Mucosa of descending colon (tissue), 3 donors: ENCODE measurements around the gene GEMIN4. TPM values are rescaled to one million over a fixed set of nuclear protein-coding genes. Genes with fewer than 3 reads are reported as not detected.
A peak's percentile ranks its signal among the peaks of the same experiment; 100 is the strongest.

Experiments
- ATAC-seq: fragments of 200-7000 bp; cut with Tn5 transposase; one replicate; pipeline ENCODE4 v1.9.1; 2020; ENCODE audit warnings: mild to moderate bottlenecking, moderate library complexity
- DNase-seq, 3 donors: peaks; one replicate each; pipeline ENCODE4 v3.0.0-alpha.2; 2020
- H3K36me3 ChIP-seq: fragments of 200-600 bp; one replicate; pipeline ENCODE4 v1.8.0; 2021; ENCODE audit warnings: low read depth, mild to moderate bottlenecking
- H3K4me1 ChIP-seq: fragments of 200-600 bp; one replicate; pipeline ENCODE4 v1.8.0; 2021; ENCODE audit warnings: low read depth, mild to moderate bottlenecking
- H3K4me3 ChIP-seq: fragments of 200-600 bp; one replicate; pipeline ENCODE4 v1.8.0; 2021; ENCODE audit warnings: mild to moderate bottlenecking
- H3K9me3 ChIP-seq: fragments of 200-600 bp; one replicate; pipeline ENCODE4 v1.8.0; 2021; ENCODE audit warnings: mild to moderate bottlenecking
- intact Hi-C, 2 donors: fragments of 100-400 bp; cut with DNase I in 1 of 2; cut with micrococcal nuclease in 1 of 2; formaldehyde crosslinking; loops; one replicate each; pipeline versions ENCODE4 v1.11.0 to v1.11.1; 2022; cut with DNase I, micrococcal nuclease
- total RNA-seq, 3 donors: library from RNA; stranded (reverse); fragmentation: NEBNext Ultra II Directional in 2 of 3; extraction: Animal tissue kit (Norgen Biotek cat#: 25700) in 2 of 3; gene quantifications; one replicate each; pipeline versions ENCODE4 v1.2.1 to v1.2.4, GENCODE V29; 2021 to 2023
- TF ChIP-seq, protein P1 (sequence below): fragments of 200-600 bp; IDR thresholded peaks from one replicate; pipeline ENCODE4 v1.8.0; 2022; ENCODE audit warnings: antibody characterized with exemption, mild to moderate bottlenecking
- donor health status: DM: no; HTN: no; CAD: no; lungs with moderate emphysema.
- donor health status: DM: no; HTN: no; CAD: no.
- donor health status: DM: no; HTN: yes; CAD: no.

The GEMIN4 gene
- total RNA-seq, 3 donors from 2014 or later: 15.5 to 20.3 (median 16.4) TPM

GRCh38 chr17:732067-732901 lies 19.8 kb downstream of the GEMIN4 start, which contains the start of gene TLCD3A:
Gene TLCD3A (plus strand): TSS chr17:732596. CDS start chr17:732648, 52 bp downstream.
- intact Hi-C loops: no loop called here
- TF ChIP-seq, protein P1, sequence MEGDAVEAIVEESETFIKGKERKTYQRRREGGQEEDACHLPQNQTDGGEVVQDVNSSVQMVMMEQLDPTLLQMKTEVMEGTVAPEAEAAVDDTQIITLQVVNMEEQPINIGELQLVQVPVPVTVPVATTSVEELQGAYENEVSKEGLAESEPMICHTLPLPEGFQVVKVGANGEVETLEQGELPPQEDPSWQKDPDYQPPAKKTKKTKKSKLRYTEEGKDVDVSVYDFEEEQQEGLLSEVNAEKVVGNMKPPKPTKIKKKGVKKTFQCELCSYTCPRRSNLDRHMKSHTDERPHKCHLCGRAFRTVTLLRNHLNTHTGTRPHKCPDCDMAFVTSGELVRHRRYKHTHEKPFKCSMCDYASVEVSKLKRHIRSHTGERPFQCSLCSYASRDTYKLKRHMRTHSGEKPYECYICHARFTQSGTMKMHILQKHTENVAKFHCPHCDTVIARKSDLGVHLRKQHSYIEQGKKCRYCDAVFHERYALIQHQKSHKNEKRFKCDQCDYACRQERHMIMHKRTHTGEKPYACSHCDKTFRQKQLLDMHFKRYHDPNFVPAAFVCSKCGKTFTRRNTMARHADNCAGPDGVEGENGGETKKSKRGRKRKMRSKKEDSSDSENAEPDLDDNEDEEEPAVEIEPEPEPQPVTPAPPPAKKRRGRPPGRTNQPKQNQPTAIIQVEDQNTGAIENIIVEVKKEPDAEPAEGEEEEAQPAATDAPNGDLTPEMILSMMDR: no peak
- H3K4me1 ChIP-seq: peaks cover 6% of the 10 kb centered on the region

GRCh38 chr17:731644-732066 lies 20.4 kb downstream of the GEMIN4 start:
- H3K36me3 ChIP-seq: no peaks in the 10 kb centered on the region
- TF ChIP-seq, protein P1: no peak
- peak overlapping the region; percentile 23 for H3K4me3 ChIP-seq
- intact Hi-C loops: no loop called here
- DNase-seq (peak in 1 of 3 donors; percentile 16), ATAC-seq (no peak)
- H3K4me1 ChIP-seq: peaks cover 6% of the 10 kb centered on the region
- H3K9me3 ChIP-seq: no peaks in the 10 kb centered on the region

More at GRCh38 chr17:732067-732901, 19.8 kb downstream of the GEMIN4 start, which contains the start of gene TLCD3A:
- no peaks in the 10 kb centered on the region for H3K36me3 ChIP-seq
- peak; percentile 67 to 84 (median 77) for DNase-seq
- peak within 1 kb of the TSS; percentile 23 for H3K4me3 ChIP-seq
- H3K9me3 ChIP-seq: no peaks in the 10 kb centered on the region
- peak; percentile 81 for ATAC-seq

DNA sequence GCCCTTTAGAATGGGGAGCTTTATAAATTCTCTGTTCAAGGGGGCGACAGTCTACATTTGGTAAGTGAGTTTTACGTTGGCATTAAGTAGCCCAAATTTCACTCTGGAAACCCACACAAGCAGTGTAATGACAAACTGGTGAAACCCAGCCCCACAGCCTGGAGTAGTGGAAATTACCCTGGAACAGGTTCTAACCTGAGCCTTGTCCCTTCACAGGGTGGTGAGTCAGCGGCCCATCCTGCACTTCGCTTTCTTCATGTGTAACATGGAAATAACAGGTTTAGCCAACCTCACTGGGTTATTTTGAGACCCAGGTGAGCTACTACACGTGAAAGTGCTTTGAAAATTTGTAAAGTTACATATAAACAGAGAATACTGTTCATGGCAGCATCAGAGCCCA lies 23.2 kb downstream of the GEMIN4 start:
- intact Hi-C loops: no loop called here
- peaks cover 6% of the 10 kb centered on the region for H3K4me1 ChIP-seq
- H3K36me3 ChIP-seq: no peaks in the 10 kb centered on the region
- DNase-seq (no peak), ATAC-seq (no peak)
- no peaks in the 10 kb centered on the region for H3K9me3 ChIP-seq
- no peak overlapping the region for H3K4me3 ChIP-seq
- TF ChIP-seq, protein P1: no peak

GRCh38 chr17:726271-726919 lies 25.7 kb downstream of the GEMIN4 start:
- Histone ChIP-seq H3K4me3 (no peak overlapping the region), H3K4me1 (peaks cover 3% of the 10 kb centered on the region), H3K9me3 (no peaks in the 10 kb centered on the region), H3K36me3 (no peaks in the 10 kb centered on the region)
- ATAC-seq (peak; percentile 91), DNase-seq (peak in 2 of 3 donors; percentile 42 to 44)
- intact Hi-C loops: no loop called here
- TF ChIP-seq, protein P1: no peak

DNA sequence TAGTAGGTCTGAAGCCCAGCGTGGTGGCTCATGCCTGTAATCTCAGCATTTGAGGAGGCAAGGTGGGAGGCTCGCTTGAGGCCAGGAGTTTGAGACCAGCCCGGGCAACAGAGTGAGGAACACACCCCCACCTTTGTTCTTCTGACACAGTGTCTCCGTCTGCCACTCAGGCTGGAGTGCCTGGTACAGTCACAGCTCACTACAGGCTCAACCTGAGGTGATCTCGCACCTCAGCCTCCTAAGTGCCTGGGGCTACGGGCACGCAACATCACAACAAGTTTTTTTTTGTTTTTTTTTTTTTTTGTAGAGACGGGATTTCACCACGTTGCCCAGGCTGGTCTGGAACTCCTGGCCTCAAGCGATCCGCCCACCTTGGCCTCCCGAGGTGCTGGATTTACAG lies 26.3 kb downstream of the GEMIN4 start:
- intact Hi-C loops: no loop called here
- ATAC-seq: peak; percentile 39
- Histone ChIP-seq H3K4me1 (no peaks in the 10 kb centered on the region), H3K36me3 (no peaks in the 10 kb centered on the region), H3K9me3 (no peaks in the 10 kb centered on the region), H3K4me3 (no peak overlapping the region)
- no peak for DNase-seq
- TF ChIP-seq, protein P1: no peak
